Fibroblast of skin of back (primary cell): Measurements from ENCODE around the gene CAPN15. TPM values are rescaled to one million over a fixed set of nuclear protein-coding genes. Genes with fewer than 3 reads are reported as not detected.
"Not testable (repeated sequence)": the region's sequence is repeated elsewhere in the genome, so short reads cannot be mapped to it uniquely, and the experiment has no call there.

Experiments
- DNase-seq: peaks from one replicate; pipeline ENCODE4 v3.0.0-alpha.2; 2013
- polyA plus RNA-seq, 2 experiments: library from polyadenylated mRNA; unstranded; fragments of 120-200 nt; gene quantifications; one replicate each; pipeline ENCODE4 v1.2.1, GENCODE V29; 2013; ENCODE audit not compliant: insufficient read length in 2 of 2

The CAPN15 gene
- polyA plus RNA-seq (2013, experiment 1 of 2; ENCODE audit: insufficient read length), result 41.8 TPM
- 21.7 TPM for polyA plus RNA-seq (2013, experiment 2 of 2; ENCODE audit: insufficient read length)

DNA sequence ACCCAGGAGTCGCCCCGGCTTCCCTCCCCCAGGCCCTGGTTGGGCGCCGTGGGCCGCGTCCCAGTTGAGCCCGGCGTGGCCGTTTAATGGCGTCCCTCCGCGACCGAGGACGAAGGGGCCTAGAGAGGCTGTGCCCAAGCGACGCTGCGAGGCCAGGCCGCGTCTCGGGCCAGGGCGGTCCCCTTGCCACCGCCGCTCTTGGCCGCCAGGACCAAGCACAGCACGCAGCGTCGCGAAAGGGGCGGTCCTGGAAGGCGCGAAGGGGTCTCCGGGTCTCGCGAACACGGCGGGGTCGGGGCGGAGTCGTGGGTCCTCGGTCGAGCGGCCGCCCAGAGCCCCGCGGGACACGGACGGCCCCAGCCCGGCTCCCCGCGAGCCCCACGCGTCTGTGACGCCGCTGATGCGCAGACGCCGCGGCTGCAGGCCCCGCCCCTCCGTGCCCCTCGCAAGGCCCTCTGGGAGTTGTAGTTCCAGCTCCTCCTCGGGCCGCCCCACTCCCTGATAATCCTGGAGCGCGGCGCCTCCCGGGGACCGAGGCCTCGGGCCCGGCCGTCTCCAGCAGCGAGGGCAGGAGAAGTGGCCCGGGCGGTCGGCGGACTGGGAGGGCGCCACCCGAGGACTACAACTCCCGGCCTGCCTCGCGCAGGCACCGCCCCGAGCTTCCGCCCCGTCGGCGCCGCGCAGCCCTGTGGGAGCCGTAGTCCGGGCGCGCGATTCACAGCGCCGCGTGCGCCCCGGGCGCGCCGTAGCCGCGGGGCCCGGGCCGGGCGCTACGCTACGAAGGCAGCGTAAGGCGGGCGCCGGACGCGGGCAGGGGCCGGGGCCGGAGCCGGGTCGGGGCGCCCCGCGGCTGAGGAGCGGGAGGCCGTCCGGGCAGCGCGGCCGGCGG, at the start of gene CAPN15:
Gene CAPN15, plus strand, starts transcription at position 698 of the 889 bp plus-strand sequence. CDS start 19,127 bp downstream, outside the sequence.
- peak; percentile 84 for DNase-seq

DNA sequence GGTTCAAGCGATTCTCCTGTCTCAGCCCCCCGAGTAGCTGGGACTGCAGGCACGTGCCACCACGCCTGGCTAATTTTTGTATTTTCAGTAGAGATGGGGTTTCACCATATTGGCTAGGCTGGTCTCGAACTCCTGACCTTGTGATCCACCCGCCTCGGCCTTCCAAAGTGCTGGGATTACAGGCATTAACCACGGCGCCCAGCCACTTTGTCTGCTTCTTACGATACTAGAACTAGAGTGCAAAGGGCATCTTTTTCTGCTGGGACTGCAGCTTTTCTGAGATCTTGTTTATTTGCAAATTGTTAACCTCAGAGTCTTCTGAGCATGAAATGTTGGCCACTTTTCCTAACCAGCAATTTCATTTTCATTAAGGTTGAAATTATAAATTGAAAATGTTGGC, 49.2 kb upstream of the CAPN15 start:
- DNase-seq, result not testable (repeated sequence)

DNA sequence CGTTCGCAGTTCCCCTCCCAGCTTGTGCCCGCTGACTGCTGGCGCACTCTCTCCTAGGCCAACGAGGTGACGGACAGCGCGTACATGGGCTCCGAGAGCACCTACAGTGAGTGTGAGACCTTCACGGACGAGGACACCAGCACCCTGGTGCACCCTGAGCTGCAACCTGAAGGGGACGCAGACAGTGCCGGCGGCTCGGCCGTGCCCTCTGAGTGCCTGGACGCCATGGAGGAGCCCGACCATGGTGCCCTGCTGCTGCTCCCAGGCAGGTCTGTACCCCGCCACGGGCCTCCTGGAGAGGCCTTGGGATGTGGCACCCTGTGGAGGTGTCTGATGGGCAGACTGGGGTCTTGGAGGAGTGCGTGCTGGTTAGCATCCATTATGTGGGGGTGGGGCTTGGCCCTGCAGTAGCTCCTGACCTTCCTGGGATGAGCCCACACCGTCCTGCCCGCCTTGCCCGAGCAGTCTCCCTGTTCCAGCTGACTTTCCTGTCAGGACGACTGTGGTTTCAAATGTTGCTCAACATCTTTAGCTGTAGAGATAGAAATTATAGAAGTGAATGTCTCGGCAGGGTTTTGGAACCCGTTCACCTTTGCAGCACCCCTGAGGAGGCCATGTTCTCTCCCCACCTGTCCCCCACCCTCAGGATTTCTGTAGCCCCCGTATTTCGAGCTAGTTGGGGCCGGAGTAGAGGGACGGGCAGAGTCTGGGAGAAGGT, 44.9 kb upstream of the CAPN15 start:
- no peak for DNase-seq

DNA sequence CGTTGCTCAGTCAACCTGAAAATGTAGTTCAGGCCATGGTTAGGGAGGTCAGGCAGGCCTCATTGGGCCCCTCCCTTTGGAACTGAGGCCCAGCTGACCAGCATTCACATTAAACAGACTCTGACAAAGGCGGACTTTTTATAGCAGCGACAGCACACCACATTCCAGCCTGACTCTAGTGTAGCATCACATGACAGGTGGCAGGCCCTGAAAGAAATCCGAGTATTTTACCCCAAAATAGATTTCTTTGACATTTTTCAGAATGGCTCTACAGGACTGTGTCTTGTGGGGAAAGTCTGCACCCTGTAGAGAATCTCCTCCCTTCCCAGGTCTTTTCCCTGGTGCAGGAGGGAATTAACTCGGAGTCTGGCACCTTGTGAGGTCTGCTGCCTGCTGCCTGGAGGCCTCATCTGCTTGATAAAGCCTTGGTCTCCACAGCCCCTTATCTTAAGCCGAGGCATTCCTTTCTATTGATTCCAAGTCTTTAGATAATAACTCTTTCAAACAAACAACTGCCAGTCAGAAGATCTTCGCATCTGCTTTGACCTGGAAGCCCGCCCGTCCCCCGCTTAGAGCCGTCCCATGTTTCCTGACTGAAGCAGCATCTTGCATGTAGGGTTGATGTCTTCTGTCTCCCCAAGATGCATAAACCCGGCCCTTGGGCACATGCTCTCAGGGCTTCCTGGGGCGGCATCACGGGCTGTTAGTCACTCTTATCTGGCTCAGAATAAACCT, 44.0 kb upstream of the CAPN15 start:
- DNase-seq, result no peak

DNA sequence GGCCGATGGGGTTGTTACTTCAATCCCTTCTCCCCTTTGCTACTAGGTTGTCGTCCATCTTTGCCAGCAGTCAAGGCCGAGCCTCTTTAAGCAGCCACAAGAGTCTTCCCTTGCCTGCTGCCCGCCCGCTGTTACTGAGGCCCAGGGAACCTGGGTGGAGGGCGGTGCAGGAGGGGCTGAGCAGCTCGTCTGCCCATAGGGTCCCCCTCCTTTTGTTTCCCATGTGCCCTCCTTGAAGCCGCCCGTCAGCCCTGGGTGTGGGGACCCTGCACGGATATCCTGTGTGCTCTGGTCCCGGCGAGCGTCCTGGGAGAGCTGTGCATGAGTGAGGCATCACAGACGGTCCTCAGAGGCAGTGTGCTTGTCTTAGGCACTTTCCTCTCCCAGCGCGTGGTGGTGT, 37.9 kb upstream of the CAPN15 start:
- DNase-seq, result no peak

DNA sequence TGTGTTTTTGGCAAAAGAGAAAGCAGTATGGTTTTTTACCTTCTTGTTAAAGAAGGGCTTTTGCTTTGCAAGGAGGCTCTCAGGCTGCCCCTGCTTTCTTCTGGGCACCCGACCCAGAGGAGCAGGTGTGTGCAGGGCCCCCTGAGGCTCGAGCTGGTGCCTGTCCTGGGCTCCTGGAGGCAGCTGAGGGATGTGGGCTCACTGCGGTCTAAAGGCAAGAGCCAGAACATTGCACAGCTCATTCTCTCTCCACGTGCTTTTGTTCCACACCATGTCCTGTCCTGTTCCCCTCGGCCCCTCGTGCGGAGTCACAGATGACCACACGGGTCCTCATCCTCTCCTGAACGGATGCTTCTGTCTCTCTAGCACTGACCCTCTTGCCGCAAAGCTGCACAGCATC, 36.7 kb upstream of the CAPN15 start:
- no peak for DNase-seq

DNA sequence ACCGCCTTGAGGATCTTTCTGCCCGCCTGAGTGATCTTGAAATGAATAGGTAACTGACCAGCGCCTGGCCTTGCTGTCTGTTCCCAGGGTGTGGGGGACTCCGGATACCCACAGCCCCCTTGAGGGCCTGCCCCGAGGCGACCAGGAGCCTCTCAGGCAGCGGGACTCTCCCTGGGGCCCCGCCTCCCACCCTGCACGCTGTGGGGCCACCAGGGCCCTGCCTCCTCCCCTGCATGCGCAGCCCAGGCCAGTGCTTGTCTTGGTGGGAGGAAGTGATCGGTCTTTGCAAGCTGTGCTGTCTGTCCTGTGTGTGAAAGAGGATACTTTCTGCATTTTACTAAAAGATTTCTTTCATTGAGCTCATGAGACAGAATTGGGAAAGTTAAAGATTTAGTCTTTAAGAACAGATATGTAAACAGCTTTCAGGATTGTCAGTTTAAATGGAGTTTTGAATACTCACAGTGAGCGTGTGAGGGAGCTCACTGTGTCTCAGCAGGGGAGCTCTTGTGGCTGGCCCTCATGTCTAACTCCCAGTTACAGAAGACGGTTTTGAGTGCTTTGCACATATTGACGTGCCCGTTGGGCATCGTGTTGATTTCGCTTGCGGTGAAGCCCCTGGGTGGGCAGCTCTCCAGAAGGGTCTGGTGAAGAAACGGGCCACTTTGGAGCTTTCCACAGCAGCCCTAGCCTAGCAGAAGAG, 36.1 kb upstream of the CAPN15 start:
- DNase-seq, result no peak

DNA sequence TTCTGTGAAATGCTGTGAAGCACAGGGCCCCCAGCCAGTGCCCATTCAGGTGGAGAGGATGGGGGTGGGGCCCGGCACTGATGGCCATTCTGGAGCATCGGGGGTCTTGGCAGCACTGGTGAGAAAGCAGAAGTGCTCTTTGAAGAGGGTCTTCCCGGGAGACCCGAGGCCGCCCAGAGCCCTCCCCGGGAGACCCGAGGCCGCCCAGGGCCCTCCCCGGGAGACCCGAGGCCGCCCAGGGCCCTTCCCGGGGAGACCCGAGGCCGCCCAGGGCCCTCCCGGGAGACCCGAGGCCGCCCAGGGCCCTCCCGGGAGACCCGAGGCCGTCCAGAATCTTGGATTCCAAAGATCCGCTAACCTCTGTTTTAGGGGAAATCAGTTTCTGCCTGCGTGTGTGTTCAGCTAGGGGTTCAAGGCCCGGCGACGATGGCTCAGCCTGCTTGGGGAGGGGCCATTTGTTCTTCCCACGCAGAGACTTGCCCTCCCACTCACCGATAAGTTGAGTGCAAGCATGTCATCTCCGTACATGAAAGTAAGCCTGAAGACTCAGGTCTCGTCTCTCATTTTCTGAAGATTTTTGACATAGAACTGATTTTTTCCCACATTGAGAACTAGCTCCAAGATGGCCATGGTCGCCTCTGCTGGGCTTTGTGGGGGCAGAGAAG, 35.2 kb upstream of the CAPN15 start:
- DNase-seq, result no peak

DNA sequence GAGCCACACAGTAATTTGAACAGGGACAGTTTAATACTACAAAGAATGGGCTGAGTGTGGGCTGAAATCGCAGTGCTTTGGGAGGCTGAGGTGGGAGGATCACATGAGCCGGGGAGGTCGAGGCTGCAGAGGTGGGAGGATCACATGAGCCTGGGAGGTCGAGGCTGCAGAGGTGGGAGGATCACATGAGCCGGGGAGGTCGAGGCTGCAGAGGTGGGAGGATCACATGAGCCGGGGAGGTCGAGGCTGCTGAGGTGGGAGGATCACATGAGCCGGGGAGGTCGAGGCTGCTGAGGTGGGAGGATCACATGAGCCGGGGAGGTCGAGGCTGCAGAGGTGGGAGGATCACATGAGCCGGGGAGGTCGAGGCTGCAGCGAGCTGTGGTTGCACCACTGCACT, 32.8 kb upstream of the CAPN15 start:
- DNase-seq, result not testable (repeated sequence)

DNA sequence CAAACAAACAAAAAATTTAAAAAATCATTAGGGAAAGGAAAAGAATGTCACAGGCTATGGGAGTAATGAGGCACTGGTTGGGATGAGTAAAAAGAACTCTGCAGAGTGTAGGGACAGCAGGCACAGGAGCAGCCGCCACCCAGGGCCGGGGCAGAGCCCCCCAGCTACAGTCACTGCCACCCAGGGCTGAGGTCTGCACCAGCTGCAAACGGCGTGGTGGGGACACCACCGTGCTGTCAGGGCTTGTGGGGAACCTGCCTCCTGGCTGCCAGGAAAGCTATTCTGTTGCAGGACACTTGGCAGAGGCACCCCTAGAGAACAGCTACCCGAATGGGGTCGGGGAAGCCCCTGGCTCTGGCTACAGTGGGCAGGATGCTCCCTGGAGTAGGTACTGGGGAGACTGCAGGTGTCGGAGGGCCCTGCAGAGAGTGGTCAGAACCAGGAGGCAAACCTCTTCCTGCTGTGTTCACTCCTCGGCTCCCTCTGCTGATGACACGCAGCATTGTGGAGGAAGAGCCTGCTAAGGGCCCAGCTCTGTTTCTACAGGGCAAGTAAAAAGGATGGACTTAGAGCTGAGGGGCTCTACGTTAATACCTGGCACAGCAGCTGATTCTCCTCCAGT, 32.3 kb upstream of the CAPN15 start:
- DNase-seq, result peak; percentile 32

DNA sequence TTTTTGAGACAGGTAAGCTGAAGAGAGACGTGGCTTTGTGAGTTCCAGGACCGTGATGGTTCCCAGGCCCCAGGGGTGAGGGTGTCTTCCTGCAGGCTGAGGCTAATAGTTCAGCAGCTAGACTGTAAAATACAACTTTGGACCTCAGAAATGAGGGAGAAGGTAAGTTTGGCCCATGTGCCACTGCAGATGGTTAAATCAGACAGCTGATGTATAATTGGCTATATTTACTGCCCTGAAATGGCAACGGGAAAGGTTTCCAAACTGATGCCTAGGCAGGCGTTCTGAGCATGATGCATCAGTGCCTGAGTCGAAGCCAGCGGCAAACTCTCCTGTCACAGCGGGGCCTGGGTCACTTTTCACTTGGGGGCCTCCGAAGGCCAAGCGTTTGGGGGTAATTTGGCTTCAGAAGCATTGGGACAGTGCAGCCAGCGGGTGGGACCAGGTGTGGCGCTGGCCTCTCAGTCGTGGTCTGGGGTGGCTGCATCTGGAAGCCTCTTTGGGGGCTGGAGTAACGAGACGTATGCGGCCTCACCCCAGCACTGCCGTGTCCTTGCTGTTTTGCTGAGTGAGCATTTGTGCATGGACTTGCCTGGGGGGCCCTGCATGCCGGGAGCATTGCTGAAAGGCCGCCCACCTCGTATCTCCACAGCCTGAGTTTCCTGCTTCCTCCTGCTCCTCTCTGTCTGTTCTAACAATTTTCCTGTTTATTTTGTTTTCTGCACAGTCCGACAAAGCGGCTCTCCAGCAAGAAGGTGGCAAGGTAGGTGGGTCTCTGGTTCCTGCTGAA, 31.2 kb upstream of the CAPN15 start:
- no peak for DNase-seq

DNA sequence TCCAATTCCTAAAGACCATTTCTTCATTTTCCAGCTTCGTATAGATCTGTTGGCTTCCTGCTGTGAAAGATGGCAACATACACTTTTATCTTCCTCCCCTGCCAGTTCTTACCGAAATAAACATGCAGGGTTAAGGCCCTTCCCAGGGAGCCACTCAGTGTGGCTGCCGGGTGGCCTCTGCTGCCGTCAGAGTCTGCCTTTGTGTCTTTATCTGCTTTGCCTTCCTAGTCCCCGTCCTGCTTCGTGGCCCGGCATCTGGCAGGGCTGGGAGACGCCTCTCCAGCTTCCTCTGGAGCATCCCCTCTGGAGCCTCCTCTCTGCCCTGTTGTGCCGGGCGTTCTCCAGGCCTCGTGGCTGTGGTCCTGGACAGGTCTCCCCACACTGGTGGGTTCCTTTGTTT, 30.3 kb upstream of the CAPN15 start:
- no peak for DNase-seq

DNA sequence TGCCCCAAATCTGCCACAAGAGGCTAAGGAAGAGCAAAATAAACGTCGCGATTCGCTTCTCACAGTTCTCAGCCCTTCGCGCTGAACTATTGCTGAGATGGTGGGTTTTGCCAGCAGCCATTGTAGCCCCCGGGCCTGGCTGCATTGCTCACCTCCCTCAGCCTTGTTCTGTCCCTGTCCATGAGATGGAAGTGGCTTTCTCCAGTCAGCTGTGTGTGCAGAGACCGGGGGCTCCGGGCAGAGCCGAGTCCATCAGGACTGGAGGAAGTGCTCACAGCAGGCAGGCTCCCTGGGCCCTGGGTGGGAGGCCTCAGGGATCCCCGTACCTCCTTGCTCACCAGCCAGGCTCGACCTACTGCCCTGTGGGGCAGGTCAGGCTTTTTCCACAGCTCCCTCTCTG, 27.6 kb upstream of the CAPN15 start:
- DNase-seq, result no peak

DNA sequence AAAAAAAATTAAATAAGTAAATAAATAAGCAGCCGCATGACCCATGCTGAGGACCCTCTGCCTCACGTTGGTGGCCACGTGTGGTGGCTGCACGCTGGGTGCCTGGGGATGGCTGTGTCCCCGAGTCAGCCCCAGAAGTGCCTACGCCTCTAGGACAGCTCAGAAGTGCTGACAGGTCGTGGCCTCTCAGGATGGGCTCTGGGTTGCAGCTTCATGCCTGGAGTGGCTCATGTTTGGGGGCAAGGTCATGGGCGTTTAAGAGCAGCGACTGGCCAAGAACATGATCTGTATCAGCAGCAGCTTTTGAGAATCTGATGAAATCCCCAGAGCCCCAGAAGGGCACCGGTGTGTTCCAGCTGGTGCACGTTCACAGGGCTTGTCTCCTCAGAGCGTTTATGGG, 26.8 kb upstream of the CAPN15 start:
- DNase-seq, result no peak

DNA sequence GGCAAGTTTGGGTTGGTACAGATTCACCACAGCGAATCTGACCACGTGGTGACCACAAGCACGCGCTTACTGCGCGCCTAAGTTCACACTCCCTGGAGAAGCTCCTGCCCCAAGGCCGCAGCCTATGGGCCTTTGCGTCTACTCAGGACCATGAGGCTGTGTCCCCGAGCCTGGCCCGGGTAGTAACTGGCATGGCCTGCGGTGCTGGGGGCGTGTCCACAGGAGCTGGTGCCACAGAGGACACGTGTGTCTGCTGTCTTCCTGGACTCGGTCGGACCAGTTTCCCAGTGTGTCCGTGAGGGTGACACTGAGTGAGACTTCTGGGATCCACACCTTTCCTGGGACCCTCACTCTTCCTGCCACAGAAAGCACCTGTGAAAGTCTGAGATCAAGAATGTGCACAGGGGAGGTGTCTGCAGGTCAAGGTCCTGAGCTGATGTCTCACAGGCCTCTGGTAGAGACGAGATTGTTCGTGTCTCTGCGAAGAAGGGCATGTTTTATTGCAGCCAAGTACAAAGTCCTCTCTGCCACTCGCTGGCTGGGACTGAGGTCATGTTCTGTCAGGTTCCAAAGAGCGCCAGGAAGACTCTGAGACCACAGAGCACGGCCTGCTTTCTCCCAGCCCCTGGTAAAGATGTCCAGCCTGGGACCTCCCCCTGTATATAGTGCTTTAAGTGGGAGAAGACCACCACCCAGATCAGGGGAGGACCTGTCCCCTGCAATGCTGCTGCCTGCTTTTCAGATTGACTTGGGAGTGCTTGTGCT, 25.2 kb upstream of the CAPN15 start:
- DNase-seq, result no peak

DNA sequence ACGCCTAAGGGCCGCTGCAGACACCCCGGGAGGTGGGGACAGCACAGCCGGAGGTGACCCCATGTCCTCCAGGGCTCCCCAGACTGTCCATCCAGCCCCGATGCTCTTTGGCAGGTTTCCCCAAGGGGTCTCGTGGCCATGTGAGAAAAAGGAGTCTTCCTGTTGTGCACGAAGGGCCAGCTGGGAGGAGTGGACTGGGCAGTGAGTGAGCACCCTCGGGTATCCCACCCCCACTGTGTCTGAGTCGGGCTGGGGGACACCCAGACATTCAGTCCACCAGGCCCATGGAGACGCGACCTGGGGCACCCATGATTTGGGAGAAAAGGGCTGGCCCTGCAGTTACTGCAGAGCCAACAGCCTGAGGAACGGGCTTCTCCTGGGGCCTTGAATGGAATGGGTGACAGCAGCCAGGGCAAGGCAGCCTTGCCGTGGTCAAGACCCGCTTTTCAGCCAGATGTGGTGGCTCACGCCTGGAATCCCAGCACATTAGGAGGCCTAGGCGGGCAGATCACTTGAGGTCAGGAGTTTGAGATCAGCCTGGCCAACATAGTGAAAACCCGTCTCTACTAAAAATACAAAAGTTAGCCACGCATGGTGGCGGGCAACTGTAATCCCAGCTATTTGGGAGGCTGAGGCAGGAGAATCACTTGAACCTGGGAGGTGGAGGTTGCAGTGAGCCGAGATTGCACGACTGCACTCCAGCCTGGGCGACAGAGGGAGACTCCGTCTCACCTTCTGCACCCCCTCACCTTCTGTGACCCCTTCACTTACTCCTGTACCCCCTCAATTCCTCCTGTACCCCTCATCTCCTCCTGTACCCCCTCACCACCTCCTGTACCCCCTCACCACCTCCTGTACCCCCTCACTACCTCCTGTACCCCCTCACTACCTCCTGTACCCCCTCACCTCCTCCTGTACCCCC, 24.1 kb upstream of the CAPN15 start:
- no peak for DNase-seq

DNA sequence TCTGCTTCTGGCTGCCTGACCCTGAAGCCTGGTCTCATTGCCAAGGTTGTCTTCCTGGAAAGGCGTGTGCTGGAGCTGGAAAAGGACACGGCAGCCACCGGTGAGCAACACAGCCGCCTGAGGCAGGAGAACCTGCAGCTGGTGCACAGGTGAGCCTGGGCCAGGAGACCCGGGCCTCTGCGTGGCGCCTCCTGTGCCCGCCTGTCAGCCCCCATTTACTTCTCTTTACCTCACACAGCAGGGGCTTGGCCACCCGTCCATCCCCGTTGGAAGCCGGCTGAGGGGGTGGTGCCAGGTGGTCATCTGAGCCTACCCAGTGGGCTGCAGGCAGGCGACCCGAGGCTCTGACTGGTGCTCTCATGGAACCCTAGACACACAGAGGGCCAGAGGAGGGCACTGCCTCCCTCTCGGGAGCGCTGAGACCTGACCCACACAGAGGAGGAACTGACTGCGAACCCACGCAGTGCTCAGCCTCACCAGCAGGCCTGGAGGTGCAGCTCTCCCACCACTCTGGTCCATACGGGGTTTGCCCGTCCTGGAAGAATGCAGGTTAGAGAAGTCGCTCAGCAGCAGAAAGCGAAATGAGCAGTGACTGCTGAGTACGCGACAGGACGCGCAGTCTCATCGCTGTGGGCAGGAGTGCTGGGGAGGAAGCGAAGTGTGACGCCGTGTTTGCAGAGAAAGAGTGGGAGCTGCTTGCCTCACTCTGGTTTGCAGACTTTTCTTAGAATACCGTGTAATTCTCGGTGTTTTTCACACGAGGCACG, 21.9 kb upstream of the CAPN15 start:
- DNase-seq, result no peak

DNA sequence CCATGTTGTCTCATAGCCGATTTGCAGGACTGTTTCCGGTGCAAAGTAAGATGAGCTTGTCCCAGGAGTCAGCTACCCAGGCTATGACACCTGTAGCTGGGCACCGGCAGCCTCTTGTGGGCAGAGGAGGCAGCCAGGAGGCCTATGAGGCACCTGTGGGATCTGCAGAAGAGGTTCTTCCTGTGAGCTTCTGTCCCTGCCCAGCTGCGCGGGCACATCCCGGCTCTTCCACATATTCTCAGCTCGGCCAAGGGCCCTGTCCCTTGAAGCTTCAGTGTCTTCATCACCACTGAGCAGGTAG, 21.3 kb upstream of the CAPN15 start:
- no peak for DNase-seq
